ENCODE measurements around the gene DDX25.

DDX25 gene

GRCh38 chr11:125968354-125968753, 64.0 kb downstream of the DDX25 start:
- DNase-seq (ENCODE audit: low read depth in 4 of 4, low spot score in 1 of 4) = no peak

- no peak for DNase-seq (ENCODE audit: low read depth in 4 of 4, low spot score in 1 of 4)
Measured at GRCh38 chr11:125971618-125972017, 67.3 kb downstream of the DDX25 start.

- DNase-seq (ENCODE audit: low read depth in 4 of 4, low spot score in 1 of 4) = no peak
Measured at GRCh38 chr11:125974284-125974683, 70.0 kb downstream of the DDX25 start.

GRCh38 chr11:125975634-125976033, 71.3 kb downstream of the DDX25 start:
- no peak for DNase-seq (ENCODE audit: low read depth in 4 of 4, low spot score in 1 of 4)

GRCh38 chr11:125976156-125976555, 71.8 kb downstream of the DDX25 start:
- no peak for DNase-seq (ENCODE audit: low read depth in 4 of 4, low spot score in 1 of 4)

GRCh38 chr11:125977333-125977732, 73.0 kb downstream of the DDX25 start:
- no peak for DNase-seq (ENCODE audit: low read depth in 4 of 4, low spot score in 1 of 4)

- DNase-seq (ENCODE audit: low read depth in 4 of 4, low spot score in 1 of 4) = no peak
Measured at GRCh38 chr11:125978181-125978716, 73.9 kb downstream of the DDX25 start.
